K562 (cell line): ENCODE results near the gene P2RY11. TPM values are rescaled to one million over a fixed set of nuclear protein-coding genes. Genes with fewer than 3 reads are reported as not detected.
A peak's percentile ranks its signal among the peaks of the same experiment; 100 is the strongest.

Experiments
- ATAC-seq: fragments of 200-7000 bp; cut with Tn5 transposase; 3 replicates; pipeline ENCODE4 v1.9.1; 2020; ENCODE audit warnings: moderate library complexity
- BruUV-seq: library from RNA; stranded (reverse); fragments of 400-500 nt; replicated peaks from 2 replicates; lab custom pipeline; 2021; lab: Mats Ljungman, UMichigan
- CTCF ChIA-PET: fragments of 300-600 bp; formaldehyde crosslinking; extraction: SDS; loops from one replicate; lab custom pipeline; 2021; ENCODE audit warnings: low intra/inter-chr PET ratio; lab: Yijun Ruan, JAX
- POLR2A ChIA-PET: fragments of 300-600, 350-650 bp; sonication (Branson Sonifier 250); formaldehyde crosslinking; extraction: SDS; loops from one replicate; lab custom pipeline; 2021; ENCODE audit warnings: antibody characterized with exemption, inconsistent platforms; lab: Yijun Ruan, JAX
- DNase-seq, 4 experiments: peaks; one replicate each; pipeline versions ENCODE4 v3.0.0 to v3.0.0-alpha.2; 2011 to 2018; ENCODE audit warnings: low spot score in 3 of 4, mixed read lengths in 3 of 4; ENCODE audit errors: extremely low read depth in 1 of 4
- FAIRE-seq: peaks from 2 replicates; lab custom pipeline; 2011; peaks lifted over from hg19 to GRCh38; lab: Jason Lieb, UNC
- H2AFZ ChIP-seq: 2 replicates; pipeline ENCODE4 v1.6.0; 2011; ENCODE audit warnings: low read depth, low read length, control low read depth, inconsistent platforms
- H3K27ac ChIP-seq: fragments of 200-600 bp; 3 replicates; pipeline ENCODE4 v1.8.0; 2011; ENCODE audit warnings: low read depth, mild to moderate bottlenecking, control low read depth, inconsistent platforms, low read length, moderate library complexity, mixed read lengths; ENCODE audit errors: extremely low read depth
- H3K27me3 ChIP-seq, 2 experiments: fragments of 300-600 bp in 1 of 2; 2 replicates in 1 of 2; 3 replicates in 1 of 2; pipeline versions ENCODE4 v1.6.0 to v1.8.0; 2011; ENCODE audit warnings: inconsistent platforms in 2 of 2, low read length in 2 of 2, mild to moderate bottlenecking in 1 of 2, mixed read lengths in 1 of 2, moderate library complexity in 1 of 2; ENCODE audit not compliant: control insufficient read depth in 2 of 2, insufficient read depth in 2 of 2
- H3K36me3 ChIP-seq: fragments of 300-600 bp; 3 replicates; pipeline ENCODE4 v1.8.0; 2011; ENCODE audit warnings: mild to moderate bottlenecking, low read length, inconsistent platforms; ENCODE audit not compliant: control insufficient read depth, insufficient read depth
- H3K4me1 ChIP-seq, 2 experiments: fragments of 200-600 bp in 1 of 2; replicated peaks in 1 of 2; 2 replicates in 1 of 2; 3 replicates in 1 of 2; pipeline versions ENCODE4 v1.5.1 to v1.8.0; 2011; ENCODE audit warnings: inconsistent platforms in 2 of 2, low read length in 2 of 2, mild to moderate bottlenecking in 1 of 2, mixed read lengths in 1 of 2, moderate library complexity in 1 of 2; ENCODE audit not compliant: control insufficient read depth in 2 of 2, insufficient read depth in 2 of 2
- H3K4me2 ChIP-seq: 2 replicates; pipeline ENCODE4 v1.6.1; 2011; ENCODE audit warnings: low read length, control low read depth, inconsistent platforms, mixed read lengths; ENCODE audit not compliant: insufficient read depth
- H3K4me3 ChIP-seq: fragments of 200-600 bp; sonication (generic), shearing (Covaris generic); 2 replicates; pipeline ENCODE4 v1.5.1; 2016; ENCODE audit warnings: control low read depth, inconsistent platforms
- H3K79me2 ChIP-seq: fragments of 200-600 bp; 3 replicates; pipeline ENCODE4 v1.8.0; 2011; ENCODE audit warnings: low read length, inconsistent platforms; ENCODE audit not compliant: control insufficient read depth, insufficient read depth
- H3K9ac ChIP-seq, 2 experiments: 2 replicates each; pipeline versions ENCODE4 v1.6.0 to v1.6.1; 2011; ENCODE audit warnings: low read depth in 2 of 2, low read length in 2 of 2, control low read depth in 1 of 2, inconsistent platforms in 1 of 2, mild to moderate bottlenecking in 1 of 2, mixed read lengths in 1 of 2; ENCODE audit not compliant: insufficient read depth in 1 of 2
- H3K9me1 ChIP-seq: one replicate; pipeline ENCODE4 v1.6.0; 2011; ENCODE audit warnings: inconsistent platforms, mild to moderate bottlenecking, low read length, moderate library complexity; ENCODE audit not compliant: control insufficient read depth, insufficient read depth
- H3K9me3 ChIP-seq: replicated peaks from 2 replicates; pipeline ENCODE4 v1.5.1; 2011; ENCODE audit warnings: low read depth, low read length, inconsistent platforms; ENCODE audit not compliant: control insufficient read depth, insufficient read depth
- H4K20me1 ChIP-seq: replicated peaks from 2 replicates; pipeline ENCODE4 v1.6.1; 2011; ENCODE audit warnings: low read length, inconsistent platforms, mixed read lengths; ENCODE audit not compliant: control insufficient read depth, insufficient read depth
- CREB1 ChIP-seq, 2 experiments: sonication (generic) in 1 of 2; formaldehyde crosslinking in 1 of 2; IDR thresholded peaks; 2 replicates each; pipeline versions ENCODE4 v1.6.1 to v1.8.0; 2012 to 2022; ENCODE audit warnings: inconsistent platforms in 1 of 2, mild to moderate bottlenecking in 1 of 2, missing genetic modification reagents in 1 of 2, moderate library complexity in 1 of 2
- EGR1 ChIP-seq: fragments of 450-650 bp; conservative IDR thresholded peaks from 2 replicates; pipeline ENCODE4 v1.6.1; 2017; ENCODE audit warnings: mild to moderate bottlenecking
- MEIS2 ChIP-seq: fragments of 450-650 bp; IDR thresholded peaks from 2 replicates; pipeline ENCODE4 v1.6.1; 2014; ENCODE audit warnings: mild to moderate bottlenecking; ENCODE audit not compliant: partially characterized antibody
- ZNF174 ChIP-seq: fragments of 250-450 bp; sonication (Bioruptor Pico); IDR thresholded peaks from 2 replicates; pipeline ENCODE4 v1.4.0; 2020; ENCODE audit warnings: mild to moderate bottlenecking
- ZNF431 ChIP-seq: sonication (generic); formaldehyde crosslinking; IDR thresholded peaks from 2 replicates; pipeline ENCODE4 v1.8.0; 2022; ENCODE audit warnings: mild to moderate bottlenecking, missing genetic modification reagents
- WGBS: fragments of 100-300 bp; shearing (Covaris generic); methylation state at CpG from one replicate; pipeline ENCODE4 v1.1.6; 2016; ENCODE audit warnings: low coverage, mixed read lengths; ENCODE audit not compliant: insufficient coverage; ENCODE audit errors: missing lambda C conversion rate; 5-methylcytosine and 5-hydroxymethylcytosine counted together
- in situ Hi-C: fragments of 300-500 bp; cut with MboI; formaldehyde crosslinking; loops from 4 replicates; pipeline ENCODE4 v1.15.0; 2018; ENCODE audit warnings: inconsistent platforms, mixed read lengths
- intact Hi-C: fragments of 100-400 bp; cut with micrococcal nuclease; formaldehyde crosslinking; loops from 2 replicates; pipeline ENCODE4 v1.14.2; 2022
- polyA plus RNA-seq, 8 experiments: library from polyadenylated mRNA; depleted of rRNA in 4 of 8; stranded (reverse) in 5 of 8; unstranded in 3 of 8; fragments of >200 nt; fragmentation: Nextera tagmentation in 2 of 8; fragmentation: Illumina TruSeq in 1 of 8; extraction: Ambion mirVana in 2 of 8; extraction: Trizol in 1 of 8; gene quantifications; 2 replicates each; pipeline versions ENCODE4 v1.2.1 to v1.2.3, GENCODE V29; 2011 to 2014; ENCODE audit warnings: inconsistent platforms in 1 of 8, missing spikeins in 1 of 8
- total RNA-seq, 7 experiments: library from RNA; depleted of rRNA in 6 of 7; stranded (reverse); fragments of >200 nt in 6 of 7; fragmentation: Illumina TruSeq in 2 of 7; extraction: Trizol in 2 of 7; gene quantifications; 2 replicates each; pipeline versions ENCODE4 v1.2.1 to v1.2.3, GENCODE V29; 2011 to 2021; ENCODE audit warnings: low replicate concordance in 1 of 7
- TF ChIP-seq, protein P1 (sequence below): sonication (generic); formaldehyde crosslinking; IDR thresholded peaks from 2 replicates; pipeline ENCODE4 v1.8.1; 2022; ENCODE audit warnings: missing genetic modification reagents
- TF ChIP-seq, protein P2 (sequence below): fragments of 200-400 bp; formaldehyde crosslinking; IDR thresholded peaks from 2 replicates; pipeline ENCODE4 v1.6.1; 2017; ENCODE audit warnings: mild to moderate bottlenecking, low read depth, low read length, moderate library complexity
- TF ChIP-seq, protein P3 (sequence below): fragments of 250-450 bp; sonication (Bioruptor Pico); IDR thresholded peaks from 2 replicates; pipeline ENCODE4 v1.5.0; 2022; ENCODE audit warnings: mild to moderate bottlenecking
- TF ChIP-seq, protein P4 (sequence below): fragments of 450-650 bp; IDR thresholded peaks from 2 replicates; pipeline ENCODE4 v1.6.1; 2016
- TF ChIP-seq, protein P5 (sequence below): fragments of 450-650 bp; formaldehyde crosslinking; IDR thresholded peaks from 2 replicates; pipeline ENCODE4 v1.4.0; 2020; ENCODE audit warnings: mild to moderate bottlenecking, moderate library complexity
- TF ChIP-seq, protein P6 (sequence below): IDR thresholded peaks from 2 replicates; pipeline ENCODE4 v1.6.1; 2012; ENCODE audit warnings: low read depth, low read length, improper control_type of control experiment, borderline replicate concordance

The P2RY11 gene
- total and polyA plus RNA-seq, 9 of the 15 experiments (the other 6 are each of a cell fraction or from before 2014, with no cell fraction given): 0.03 to 10.1 (median 1.5) TPM

DNA sequence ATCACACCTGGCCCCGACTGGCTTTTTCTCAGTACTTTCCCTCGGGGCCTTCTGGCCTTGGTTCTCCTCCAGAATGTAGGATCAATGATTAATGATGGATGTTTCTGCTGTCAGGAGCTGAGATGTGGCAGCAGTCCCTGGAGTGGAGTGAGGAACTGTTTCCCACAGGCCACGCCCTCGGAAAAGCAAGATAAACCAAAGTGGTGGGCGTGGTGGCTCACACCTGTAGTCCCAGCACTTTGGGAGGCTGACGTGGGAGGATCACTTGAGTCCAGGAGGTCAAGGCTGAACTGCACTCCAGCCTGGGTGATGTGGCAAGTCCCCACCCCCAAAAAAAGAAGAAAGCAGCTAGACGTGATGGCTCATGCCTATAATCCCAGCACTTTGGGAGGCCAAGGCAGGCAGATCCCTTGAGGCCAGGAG, 32.5 kb upstream of the P2RY11 start:
- H3K9me3 ChIP-seq: peaks cover 2% of the 10 kb centered on the region; the same call in 1 of the 2 replicates
- peak overlapping the region in 1 of 2 experiments; percentile 26; a peak in 1 of 4 replicates for H3K9ac ChIP-seq
- WGBS: 3% methylated on average over 5 of the region's 7 CpGs
- H3K9me1 ChIP-seq: no peaks in the 10 kb centered on the region
- no peak for ATAC-seq
- BruUV-seq: no TSS peak
- no peak for DNase-seq
- no peaks in the 10 kb centered on the region; a peak in 1 of 5 replicates for H3K4me1 ChIP-seq
- no peaks in the 10 kb centered on the region for H4K20me1 ChIP-seq
- H3K27me3 ChIP-seq: peaks cover 8 to 11% of the 10 kb centered on the region in 2 experiments
- peak; percentile 48 for FAIRE-seq
- intact Hi-C loops: no loop called here
- no peak overlapping the region for H3K4me2 ChIP-seq
- no peak overlapping the region for H3K4me3 ChIP-seq
- H3K79me2 ChIP-seq: no peaks in the 10 kb centered on the region
- no peak overlapping the region for H3K27ac ChIP-seq
- no peak overlapping the region for H2AFZ ChIP-seq
- H3K36me3 ChIP-seq: no peaks in the 10 kb centered on the region
- ChIA-PET POLR2A (interaction anchor here (0.5 to 0.7 kb wide), 3 partner anchors 27 to 406 kb away, joined by 3 read pairs; partner anchors contain the start of gene PPAN), CTCF (no interaction called here)
- in situ Hi-C loops: no loop called here
- TF ChIP-seq ZNF174 (CRISPR knock-in tag) (no peak), ZNF431 (CRISPR knock-in tag) (no peak), EGR1 (peak; percentile 55; the same call in 1 of the 2 replicates), MEIS2 (peak; percentile 45), CREB1 (IDR thresholded peaks at IDR 0.05) (no peak), CREB1 (CRISPR knock-in tag; IDR thresholded peaks at IDR 0.05) (no peak)
- TF ChIP-seq, protein P1, sequence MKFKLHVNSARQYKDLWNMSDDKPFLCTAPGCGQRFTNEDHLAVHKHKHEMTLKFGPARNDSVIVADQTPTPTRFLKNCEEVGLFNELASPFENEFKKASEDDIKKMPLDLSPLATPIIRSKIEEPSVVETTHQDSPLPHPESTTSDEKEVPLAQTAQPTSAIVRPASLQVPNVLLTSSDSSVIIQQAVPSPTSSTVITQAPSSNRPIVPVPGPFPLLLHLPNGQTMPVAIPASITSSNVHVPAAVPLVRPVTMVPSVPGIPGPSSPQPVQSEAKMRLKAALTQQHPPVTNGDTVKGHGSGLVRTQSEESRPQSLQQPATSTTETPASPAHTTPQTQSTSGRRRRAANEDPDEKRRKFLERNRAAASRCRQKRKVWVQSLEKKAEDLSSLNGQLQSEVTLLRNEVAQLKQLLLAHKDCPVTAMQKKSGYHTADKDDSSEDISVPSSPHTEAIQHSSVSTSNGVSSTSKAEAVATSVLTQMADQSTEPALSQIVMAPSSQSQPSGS: no peak
- TF ChIP-seq, protein P2, sequence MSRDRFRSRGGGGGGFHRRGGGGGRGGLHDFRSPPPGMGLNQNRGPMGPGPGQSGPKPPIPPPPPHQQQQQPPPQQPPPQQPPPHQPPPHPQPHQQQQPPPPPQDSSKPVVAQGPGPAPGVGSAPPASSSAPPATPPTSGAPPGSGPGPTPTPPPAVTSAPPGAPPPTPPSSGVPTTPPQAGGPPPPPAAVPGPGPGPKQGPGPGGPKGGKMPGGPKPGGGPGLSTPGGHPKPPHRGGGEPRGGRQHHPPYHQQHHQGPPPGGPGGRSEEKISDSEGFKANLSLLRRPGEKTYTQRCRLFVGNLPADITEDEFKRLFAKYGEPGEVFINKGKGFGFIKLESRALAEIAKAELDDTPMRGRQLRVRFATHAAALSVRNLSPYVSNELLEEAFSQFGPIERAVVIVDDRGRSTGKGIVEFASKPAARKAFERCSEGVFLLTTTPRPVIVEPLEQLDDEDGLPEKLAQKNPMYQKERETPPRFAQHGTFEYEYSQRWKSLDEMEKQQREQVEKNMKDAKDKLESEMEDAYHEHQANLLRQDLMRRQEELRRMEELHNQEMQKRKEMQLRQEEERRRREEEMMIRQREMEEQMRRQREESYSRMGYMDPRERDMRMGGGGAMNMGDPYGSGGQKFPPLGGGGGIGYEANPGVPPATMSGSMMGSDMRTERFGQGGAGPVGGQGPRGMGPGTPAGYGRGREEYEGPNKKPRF: no peak
- TF ChIP-seq, protein P3, sequence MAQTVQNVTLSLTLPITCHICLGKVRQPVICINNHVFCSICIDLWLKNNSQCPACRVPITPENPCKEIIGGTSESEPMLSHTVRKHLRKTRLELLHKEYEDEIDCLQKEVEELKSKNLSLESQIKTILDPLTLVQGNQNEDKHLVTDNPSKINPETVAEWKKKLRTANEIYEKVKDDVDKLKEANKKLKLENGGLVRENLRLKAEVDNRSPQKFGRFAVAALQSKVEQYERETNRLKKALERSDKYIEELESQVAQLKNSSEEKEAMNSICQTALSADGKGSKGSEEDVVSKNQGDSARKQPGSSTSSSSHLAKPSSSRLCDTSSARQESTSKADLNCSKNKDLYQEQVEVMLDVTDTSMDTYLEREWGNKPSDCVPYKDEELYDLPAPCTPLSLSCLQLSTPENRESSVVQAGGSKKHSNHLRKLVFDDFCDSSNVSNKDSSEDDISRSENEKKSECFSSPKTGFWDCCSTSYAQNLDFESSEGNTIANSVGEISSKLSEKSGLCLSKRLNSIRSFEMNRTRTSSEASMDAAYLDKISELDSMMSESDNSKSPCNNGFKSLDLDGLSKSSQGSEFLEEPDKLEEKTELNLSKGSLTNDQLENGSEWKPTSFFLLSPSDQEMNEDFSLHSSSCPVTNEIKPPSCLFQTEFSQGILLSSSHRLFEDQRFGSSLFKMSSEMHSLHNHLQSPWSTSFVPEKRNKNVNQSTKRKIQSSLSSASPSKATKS (CRISPR knock-in tag): no peak
- TF ChIP-seq, protein P4, sequence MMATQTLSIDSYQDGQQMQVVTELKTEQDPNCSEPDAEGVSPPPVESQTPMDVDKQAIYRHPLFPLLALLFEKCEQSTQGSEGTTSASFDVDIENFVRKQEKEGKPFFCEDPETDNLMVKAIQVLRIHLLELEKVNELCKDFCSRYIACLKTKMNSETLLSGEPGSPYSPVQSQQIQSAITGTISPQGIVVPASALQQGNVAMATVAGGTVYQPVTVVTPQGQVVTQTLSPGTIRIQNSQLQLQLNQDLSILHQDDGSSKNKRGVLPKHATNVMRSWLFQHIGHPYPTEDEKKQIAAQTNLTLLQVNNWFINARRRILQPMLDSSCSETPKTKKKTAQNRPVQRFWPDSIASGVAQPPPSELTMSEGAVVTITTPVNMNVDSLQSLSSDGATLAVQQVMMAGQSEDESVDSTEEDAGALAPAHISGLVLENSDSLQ: no peak
- TF ChIP-seq, protein P5, sequence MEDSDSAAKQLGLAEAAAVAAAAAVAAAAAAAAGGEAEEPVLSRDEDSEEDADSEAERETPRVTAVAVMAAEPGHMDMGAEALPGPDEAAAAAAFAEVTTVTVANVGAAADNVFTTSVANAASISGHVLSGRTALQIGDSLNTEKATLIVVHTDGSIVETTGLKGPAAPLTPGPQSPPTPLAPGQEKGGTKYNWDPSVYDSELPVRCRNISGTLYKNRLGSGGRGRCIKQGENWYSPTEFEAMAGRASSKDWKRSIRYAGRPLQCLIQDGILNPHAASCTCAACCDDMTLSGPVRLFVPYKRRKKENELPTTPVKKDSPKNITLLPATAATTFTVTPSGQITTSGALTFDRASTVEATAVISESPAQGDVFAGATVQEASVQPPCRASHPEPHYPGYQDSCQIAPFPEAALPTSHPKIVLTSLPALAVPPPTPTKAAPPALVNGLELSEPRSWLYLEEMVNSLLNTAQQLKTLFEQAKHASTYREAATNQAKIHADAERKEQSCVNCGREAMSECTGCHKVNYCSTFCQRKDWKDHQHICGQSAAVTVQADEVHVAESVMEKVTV (CRISPR knock-in tag): no peak
- TF ChIP-seq, protein P6, sequence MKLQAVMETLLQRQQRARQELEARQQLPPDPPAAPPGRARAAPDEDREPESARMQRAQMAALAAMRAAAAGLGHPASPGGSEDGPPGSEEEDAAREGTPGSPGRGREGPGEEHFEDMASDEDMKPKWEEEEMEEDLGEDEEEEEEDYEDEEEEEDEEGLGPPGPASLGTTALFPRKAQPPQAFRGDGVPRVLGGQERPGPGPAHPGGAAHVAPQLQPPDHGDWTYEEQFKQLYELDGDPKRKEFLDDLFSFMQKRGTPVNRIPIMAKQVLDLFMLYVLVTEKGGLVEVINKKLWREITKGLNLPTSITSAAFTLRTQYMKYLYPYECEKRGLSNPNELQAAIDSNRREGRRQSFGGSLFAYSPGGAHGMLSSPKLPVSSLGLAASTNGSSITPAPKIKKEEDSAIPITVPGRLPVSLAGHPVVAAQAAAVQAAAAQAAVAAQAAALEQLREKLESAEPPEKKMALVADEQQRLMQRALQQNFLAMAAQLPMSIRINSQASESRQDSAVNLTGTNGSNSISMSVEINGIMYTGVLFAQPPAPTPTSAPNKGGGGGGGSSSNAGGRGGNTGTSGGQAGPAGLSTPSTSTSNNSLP: no peak
